Measurements from ENCODE around the gene GMIP. TPM values are rescaled to one million over a fixed set of nuclear protein-coding genes. Genes with fewer than 3 reads are reported as not detected.

Gene GMIP
- total RNA-seq, 1 donor from 2014 or later: 12.0 TPM

GRCh38 chr19:19584356-19584755 lies 59.1 kb downstream of the GMIP start:
- no peak for DNase-seq (ENCODE audit: extremely low spot score, unreplicated experiment)
- no peak overlapping the region for H3K4me3 Mint-ChIP-seq (ENCODE audit: unreplicated experiment)
- no peaks in the 10 kb centered on the region for H3K36me3 Mint-ChIP-seq (ENCODE audit: unreplicated experiment)
- no peak overlapping the region for H3K27ac Mint-ChIP-seq (ENCODE audit: unreplicated experiment)
- H3K9me3 Mint-ChIP-seq (ENCODE audit: unreplicated experiment): no peaks in the 10 kb centered on the region
- no peaks in the 10 kb centered on the region for H3K27me3 Mint-ChIP-seq (ENCODE audit: unreplicated experiment)
- TF ChIP-seq CTCF (IDR thresholded peaks at IDR 0.05): no peak
- H3K4me1 Mint-ChIP-seq (ENCODE audit: unreplicated experiment): no peaks in the 10 kb centered on the region

GRCh38 chr19:19582471-19582870 lies 61.0 kb downstream of the GMIP start:
- DNase-seq (ENCODE audit: extremely low spot score, unreplicated experiment): no peak
- Mint-ChIP-seq H3K27ac (ENCODE audit: unreplicated experiment) (no peak overlapping the region), H3K4me1 (ENCODE audit: unreplicated experiment) (no peaks in the 10 kb centered on the region), H3K9me3 (ENCODE audit: unreplicated experiment) (no peaks in the 10 kb centered on the region), H3K4me3 (ENCODE audit: unreplicated experiment) (no peak overlapping the region), H3K36me3 (ENCODE audit: unreplicated experiment) (no peaks in the 10 kb centered on the region), H3K27me3 (ENCODE audit: unreplicated experiment) (no peaks in the 10 kb centered on the region)
- TF ChIP-seq CTCF (IDR thresholded peaks at IDR 0.05): no peak

- no peak for DNase-seq (ENCODE audit: extremely low spot score, unreplicated experiment)
- no peaks in the 10 kb centered on the region for H3K36me3 Mint-ChIP-seq (ENCODE audit: unreplicated experiment)
- H3K4me1 Mint-ChIP-seq (ENCODE audit: unreplicated experiment): no peaks in the 10 kb centered on the region
- no peaks in the 10 kb centered on the region for H3K27me3 Mint-ChIP-seq (ENCODE audit: unreplicated experiment)
- no peaks in the 10 kb centered on the region for H3K9me3 Mint-ChIP-seq (ENCODE audit: unreplicated experiment)
- no peak overlapping the region for H3K4me3 Mint-ChIP-seq (ENCODE audit: unreplicated experiment)
- H3K27ac Mint-ChIP-seq (ENCODE audit: unreplicated experiment): no peak overlapping the region
- no peak for TF ChIP-seq CTCF (IDR thresholded peaks at IDR 0.05)
Measured at GRCh38 chr19:19581391-19581790, 62.1 kb downstream of the GMIP start.

- H3K27ac Mint-ChIP-seq (ENCODE audit: unreplicated experiment): no peak overlapping the region
- no peaks in the 10 kb centered on the region for H3K4me1 Mint-ChIP-seq (ENCODE audit: unreplicated experiment)
- DNase-seq (ENCODE audit: extremely low spot score, unreplicated experiment): no peak
- no peak overlapping the region for H3K4me3 Mint-ChIP-seq (ENCODE audit: unreplicated experiment)
- H3K9me3 Mint-ChIP-seq (ENCODE audit: unreplicated experiment): no peaks in the 10 kb centered on the region
- no peaks in the 10 kb centered on the region for H3K27me3 Mint-ChIP-seq (ENCODE audit: unreplicated experiment)
- H3K36me3 Mint-ChIP-seq (ENCODE audit: unreplicated experiment): no peaks in the 10 kb centered on the region
- TF ChIP-seq CTCF (IDR thresholded peaks at IDR 0.05): no peak
Measured at GRCh38 chr19:19580418-19580817, 63.0 kb downstream of the GMIP start.

GRCh38 chr19:19579533-19580361 lies 63.7 kb downstream of the GMIP start:
- no peak for DNase-seq (ENCODE audit: extremely low spot score, unreplicated experiment)
- Mint-ChIP-seq H3K9me3 (ENCODE audit: unreplicated experiment) (no peaks in the 10 kb centered on the region), H3K36me3 (ENCODE audit: unreplicated experiment) (no peaks in the 10 kb centered on the region), H3K27me3 (ENCODE audit: unreplicated experiment) (no peaks in the 10 kb centered on the region), H3K4me1 (ENCODE audit: unreplicated experiment) (no peaks in the 10 kb centered on the region), H3K27ac (ENCODE audit: unreplicated experiment) (no peak overlapping the region), H3K4me3 (ENCODE audit: unreplicated experiment) (no peak overlapping the region)
- no peak for TF ChIP-seq CTCF (IDR thresholded peaks at IDR 0.05)

Other genes starting within 250 kb of the GMIP start
- gene GATAD2A, start 238.0 kb downstream of the GMIP start, total RNA-seq: 75.6 and 81.3 TPM in 2 replicates
- gene TSSK6, start 128.1 kb downstream of the GMIP start, total RNA-seq: 1.7 and 2.0 TPM in 2 replicates
- gene NDUFA13, start 127.4 kb downstream of the GMIP start, total RNA-seq: 372 and 376 TPM in 2 replicates
- gene YJEFN3, start 114.7 kb downstream of the GMIP start, total RNA-seq: 6.1 and 6.3 TPM in 2 replicates
- gene CILP2, start 105.4 kb downstream of the GMIP start, total RNA-seq: 0.63 and 1.1 TPM in 2 replicates
- gene PBX4, start 25.0 kb downstream of the GMIP start, total RNA-seq: 0.46 and 0.52 TPM in 2 replicates
- 6.8 and 7.4 TPM in 2 replicates for gene LPAR2, start 15.4 kb downstream of the GMIP start, total RNA-seq
- 62.8 and 67.2 TPM in 2 replicates for gene ATP13A1, start 20.0 kb upstream of the GMIP start, total RNA-seq
- 7.1 and 8.4 TPM in 2 replicates for gene ZNF101, start 25.2 kb upstream of the GMIP start, total RNA-seq
- gene ZNF14, start 89.5 kb upstream of the GMIP start, total RNA-seq: 4.7 and 5.3 TPM in 2 replicates
- 7.8 and 10.5 TPM in 2 replicates for gene ZNF506, start 178.1 kb upstream of the GMIP start, total RNA-seq
- 10.6 and 12.8 TPM in 2 replicates for gene ZNF253, start 222.2 kb upstream of the GMIP start, total RNA-seq

Measured in osteocyte (in vitro differentiated cells).